SK-N-MC (cell line): Measurements from ENCODE around the gene RASSF9.
A peak's percentile ranks its signal among the peaks of the same experiment; 100 is the strongest.

Source experiments
- DNase-seq: peaks from one replicate; pipeline ENCODE4 v3.0.0-alpha.2; 2011; ENCODE audit warnings: low read depth, low spot score
- H3K27ac ChIP-seq: fragments of 200-600 bp; sonication (generic); 2 replicates; pipeline ENCODE4 v1.5.1; 2016; ENCODE audit warnings: mixed run types
- H3K36me3 ChIP-seq: fragments of 200-600 bp; sonication (generic); 2 replicates; pipeline ENCODE4 v1.6.1; 2017; ENCODE audit warnings: antibody characterized with exemption, low read length, mixed read lengths; ENCODE audit not compliant: insufficient read depth
- H3K4me3 ChIP-seq: fragments of 200-600 bp; sonication (generic); 2 replicates; pipeline ENCODE4 v1.5.1; 2016
- H3K9ac ChIP-seq: fragments of 200-600 bp; sonication (generic); 2 replicates; pipeline ENCODE4 v1.8.0; 2017; ENCODE audit warnings: mixed run types, mixed read lengths; ENCODE audit not compliant: insufficient read length
- H3K9me3 ChIP-seq: fragments of 200-600 bp; sonication (generic); 2 replicates; pipeline ENCODE4 v1.6.1; 2017; ENCODE audit warnings: low read depth, mild to moderate bottlenecking, antibody characterized with exemption, low read length, moderate library complexity, mixed read lengths
- EZH2 ChIP-seq: fragments of 200-600 bp; sonication (generic); IDR thresholded peaks from one replicate; pipeline ENCODE4 v1.6.1; 2017; ENCODE audit warnings: antibody characterized with exemption
- FOXP2 ChIP-seq: optimal IDR thresholded peaks from 2 replicates; pipeline ENCODE3; 2011; ENCODE audit warnings: mild to moderate bottlenecking, moderate library complexity; ENCODE audit not compliant: insufficient read depth; ENCODE audit errors: extremely low read length, control extremely low read depth
- POLR2AphosphoS5 ChIP-seq: IDR thresholded peaks from 2 replicates; pipeline ENCODE4 v1.6.1; 2012; ENCODE audit warnings: mild to moderate bottlenecking, low read depth, low read length, borderline replicate concordance

RASSF9 gene

DNA sequence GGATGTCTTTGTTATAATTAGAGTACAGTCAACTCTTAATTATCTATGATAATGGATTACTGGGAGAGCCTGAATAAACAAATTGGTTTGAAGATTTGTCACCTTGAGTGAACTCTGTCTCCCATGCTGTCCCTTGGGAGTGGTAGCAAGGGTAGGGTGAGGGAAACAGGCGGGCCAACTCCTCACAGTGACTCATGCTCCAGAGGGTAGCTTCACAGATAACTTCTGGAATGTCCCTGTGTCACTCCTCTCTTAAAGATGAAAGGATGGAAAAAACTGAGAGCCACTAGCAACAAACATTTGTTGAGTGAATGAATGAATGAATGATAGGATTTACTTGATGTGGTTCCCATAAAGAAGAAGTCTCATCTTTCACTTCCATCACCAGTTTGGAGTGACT, 53.5 kb downstream of the RASSF9 start:
- Histone ChIP-seq H3K4me3 (no peak overlapping the region), H3K36me3 (no peaks in the 10 kb centered on the region; the same call in 1 of the 2 replicates), H3K27ac (no peak overlapping the region), H3K9ac (no peak overlapping the region), H3K9me3 (no peaks in the 10 kb centered on the region)
- no peak for TF ChIP-seq FOXP2
- TF ChIP-seq POLR2AphosphoS5: no peak
- TF ChIP-seq EZH2: no peak
- DNase-seq: no peak

DNA sequence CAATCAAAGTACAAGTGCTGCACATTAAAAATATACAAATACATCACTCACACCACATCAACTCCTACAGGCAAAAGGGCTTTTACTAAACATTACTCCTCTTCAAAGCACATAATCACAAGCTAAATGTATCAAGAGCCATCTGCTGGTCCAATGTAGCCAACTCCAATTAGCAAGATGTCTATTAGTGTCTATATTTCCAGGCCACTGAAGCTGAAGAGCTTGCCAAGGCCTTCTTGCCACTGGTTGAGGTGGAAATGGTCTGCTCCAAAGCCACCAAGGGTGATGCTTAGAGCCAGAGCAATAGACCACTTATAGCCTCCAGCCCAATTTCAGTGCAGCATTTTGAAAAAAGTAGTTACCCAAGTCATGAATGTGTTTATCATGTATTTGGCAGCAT, 54.4 kb downstream of the RASSF9 start:
- TF ChIP-seq POLR2AphosphoS5: no peak
- no peak for TF ChIP-seq FOXP2
- no peak for TF ChIP-seq EZH2
- DNase-seq: no peak
- H3K9me3 ChIP-seq: no peaks in the 10 kb centered on the region

DNA sequence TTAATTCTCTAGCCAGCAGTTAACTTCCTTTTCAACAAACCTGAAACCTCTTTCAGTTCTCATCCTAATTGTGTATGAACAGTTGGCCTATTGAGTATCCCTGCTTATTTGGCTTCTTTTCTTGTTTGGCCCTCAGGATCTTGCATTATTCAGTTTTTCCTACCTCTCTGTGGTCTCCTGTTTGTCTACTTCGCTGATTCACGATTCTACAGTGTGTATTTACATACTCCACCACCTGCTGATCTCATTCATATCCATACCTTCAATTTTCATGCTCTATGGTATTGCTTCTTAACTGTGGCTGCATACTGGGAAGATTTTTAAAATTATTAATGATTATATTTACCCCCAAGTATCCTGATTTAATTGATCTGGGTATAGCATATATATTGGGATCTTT, 56.4 kb downstream of the RASSF9 start:
- Histone ChIP-seq H3K27ac (peak overlapping the region; percentile 83), H3K36me3 (no peaks in the 10 kb centered on the region; the same call in 1 of the 2 replicates), H3K4me3 (peak overlapping the region; percentile 45; the same call in 1 of the 2 replicates), H3K9me3 (no peaks in the 10 kb centered on the region), H3K9ac (no peak overlapping the region)
- TF ChIP-seq POLR2AphosphoS5 (no peak), EZH2 (no peak), FOXP2 (no peak)
- DNase-seq: no peak

More for the DNA sequence above, 54.4 kb downstream of the RASSF9 start:
- Histone ChIP-seq H3K9ac (no peak overlapping the region), H3K36me3 (no peaks in the 10 kb centered on the region; the same call in 1 of the 2 replicates), H3K4me3 (no peak overlapping the region), H3K27ac (no peak overlapping the region)

GRCh38 chr12:85775091-85775490, 61.1 kb downstream of the RASSF9 start:
- Histone ChIP-seq H3K9ac (no peak overlapping the region), H3K27ac (no peak overlapping the region), H3K9me3 (no peaks in the 10 kb centered on the region), H3K36me3 (no peaks in the 10 kb centered on the region), H3K4me3 (no peak overlapping the region)
- TF ChIP-seq EZH2: no peak
- TF ChIP-seq POLR2AphosphoS5: no peak
- TF ChIP-seq FOXP2: no peak
- no peak for DNase-seq

DNA sequence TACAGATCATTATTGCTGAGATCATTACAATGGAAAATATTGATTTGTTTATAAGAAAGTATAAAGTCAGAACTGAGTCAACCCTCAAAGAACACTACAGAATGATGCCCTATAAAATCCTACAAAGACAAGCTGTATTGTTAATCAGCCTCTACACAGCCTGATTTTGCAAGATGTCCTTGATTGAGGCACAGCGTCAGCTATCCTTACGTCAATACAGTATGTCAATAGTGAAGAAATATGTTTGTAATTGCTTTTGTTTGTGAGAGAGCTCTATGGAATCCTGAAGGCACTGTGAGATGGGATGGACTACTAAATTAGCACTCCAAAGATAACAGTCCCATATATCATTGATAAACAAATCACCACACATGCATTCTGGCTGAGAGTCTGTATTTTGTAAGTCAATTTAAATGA, 70.7 kb downstream of the RASSF9 start:
- no peak overlapping the region for H3K4me3 ChIP-seq
- no peak for DNase-seq
- no peaks in the 10 kb centered on the region for H3K36me3 ChIP-seq
- no peaks in the 10 kb centered on the region for H3K9me3 ChIP-seq
- no peak for TF ChIP-seq POLR2AphosphoS5
- no peak for TF ChIP-seq EZH2
- no peak for TF ChIP-seq FOXP2
- H3K9ac ChIP-seq: no peak overlapping the region
- H3K27ac ChIP-seq: no peak overlapping the region

GRCh38 chr12:85759623-85760022, 76.6 kb downstream of the RASSF9 start:
- Histone ChIP-seq H3K4me3 (no peak overlapping the region), H3K27ac (no peak overlapping the region), H3K9ac (no peak overlapping the region), H3K9me3 (no peaks in the 10 kb centered on the region), H3K36me3 (no peaks in the 10 kb centered on the region)
- TF ChIP-seq POLR2AphosphoS5: no peak
- no peak for TF ChIP-seq EZH2
- TF ChIP-seq FOXP2: no peak
- no peak for DNase-seq

DNA sequence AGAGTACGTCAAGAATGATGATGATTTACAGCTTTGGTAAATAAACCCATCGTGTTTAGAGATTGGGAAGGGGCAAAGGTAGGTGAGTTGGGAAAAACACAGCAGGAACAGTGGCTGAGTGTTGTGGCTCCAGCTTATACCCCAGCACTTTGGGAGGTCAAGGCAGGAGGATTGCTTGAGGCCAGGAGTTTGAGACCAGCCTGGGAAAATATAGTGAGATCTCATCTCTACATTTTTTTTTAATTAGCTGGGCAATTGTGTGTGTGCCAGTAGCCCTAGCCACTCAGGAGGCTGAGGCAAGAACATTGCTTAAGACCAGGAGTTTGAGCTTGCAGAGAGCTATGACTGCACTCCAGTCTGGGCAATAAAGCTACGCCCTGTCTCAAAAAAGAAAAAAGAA, 77.1 kb downstream of the RASSF9 start:
- H3K36me3 ChIP-seq: no peaks in the 10 kb centered on the region
- H3K9ac ChIP-seq: no peak overlapping the region
- H3K4me3 ChIP-seq: no peak overlapping the region
- DNase-seq: no peak
- H3K27ac ChIP-seq: no peak overlapping the region
- no peaks in the 10 kb centered on the region for H3K9me3 ChIP-seq
- TF ChIP-seq EZH2 (no peak), FOXP2 (no peak), POLR2AphosphoS5 (no peak)

- no peak for DNase-seq
- Histone ChIP-seq H3K36me3 (no peaks in the 10 kb centered on the region), H3K27ac (no peak overlapping the region), H3K9ac (no peak overlapping the region), H3K9me3 (no peaks in the 10 kb centered on the region), H3K4me3 (no peak overlapping the region)
- TF ChIP-seq POLR2AphosphoS5 (no peak), EZH2 (no peak)
Observed at GRCh38 chr12:85755760-85756159, 80.4 kb downstream of the RASSF9 start.
